Peyer's patch (tissue), 4 donors: ENCODE results near the gene AGGF1. TPM values are rescaled to one million over a fixed set of nuclear protein-coding genes. Genes with fewer than 3 reads are reported as not detected.
"Not testable (repeated sequence)": the region's sequence is repeated elsewhere in the genome, so short reads cannot be mapped to it uniquely, and the experiment has no call there.

Experiments
- DNase-seq, 3 donors: peaks; one replicate each; pipeline ENCODE4 v3.0.0-alpha.2; 2017 to 2019
- H3K27ac ChIP-seq, 4 donors: fragments of 200-600 bp; sonication (generic); one replicate each; pipeline ENCODE4 v1.5.1; 2016 to 2019
- H3K27me3 ChIP-seq, 2 donors: fragments of 200-600 bp; sonication (generic); one replicate each; pipeline ENCODE4 v1.5.1; 2019
- H3K36me3 ChIP-seq, 3 donors: fragments of 200-600 bp; sonication (generic); one replicate each; pipeline ENCODE4 v1.5.1; 2016 to 2019
- H3K4me1 ChIP-seq, 4 donors: fragments of 200-600 bp; sonication (generic); one replicate each; pipeline ENCODE4 v1.5.1; 2016 to 2019
- H3K4me3 ChIP-seq, 4 donors: fragments of 200-600 bp; sonication (generic); 1 replicate in 3 of 4; 2 replicates in 1 of 4; pipeline ENCODE4 v1.5.1; 2016 to 2019; ENCODE audit warnings: mild to moderate bottlenecking in 1 of 4
- H3K9me3 ChIP-seq, 4 donors: fragments of 200-600 bp; sonication (generic); one replicate each; pipeline ENCODE4 v1.5.1; 2016 to 2019; ENCODE audit warnings: mild to moderate bottlenecking in 1 of 4
- POLR2A ChIP-seq, 2 donors: fragments of 450-650 bp; IDR thresholded peaks; one replicate each; pipeline ENCODE4 v1.5.1; 2017; ENCODE audit warnings: antibody characterized with exemption in 2 of 2, mild to moderate bottlenecking in 2 of 2, moderate library complexity in 2 of 2
- small RNA-seq, 2 donors: library from RNA; depleted of rRNA; stranded (forward); fragments of <200 nt; gene quantifications; one replicate each; pipeline ENCODE3, GENCODE V24; 2016
- total RNA-seq, 4 donors: library from RNA; depleted of rRNA; stranded (reverse); fragments of >200 nt; gene quantifications; one replicate each; pipeline ENCODE4 v1.1.0, GENCODE V29; 2016
- TF ChIP-seq, protein P1 (sequence below), 6 experiments: fragments of 450-650 bp in 4 of 6; fragments of 200-600 bp in 2 of 6; sonication (generic) in 1 of 6; IDR thresholded peaks; one replicate each; pipeline ENCODE4 v1.5.1; 2017 to 2019; ENCODE audit warnings: antibody characterized with exemption in 6 of 6, mild to moderate bottlenecking in 3 of 6, moderate library complexity in 1 of 6

Gene AGGF1
- total RNA-seq, 4 donors from 2014 or later, result 45.0 to 52.4 (median 49.6) TPM

DNA sequence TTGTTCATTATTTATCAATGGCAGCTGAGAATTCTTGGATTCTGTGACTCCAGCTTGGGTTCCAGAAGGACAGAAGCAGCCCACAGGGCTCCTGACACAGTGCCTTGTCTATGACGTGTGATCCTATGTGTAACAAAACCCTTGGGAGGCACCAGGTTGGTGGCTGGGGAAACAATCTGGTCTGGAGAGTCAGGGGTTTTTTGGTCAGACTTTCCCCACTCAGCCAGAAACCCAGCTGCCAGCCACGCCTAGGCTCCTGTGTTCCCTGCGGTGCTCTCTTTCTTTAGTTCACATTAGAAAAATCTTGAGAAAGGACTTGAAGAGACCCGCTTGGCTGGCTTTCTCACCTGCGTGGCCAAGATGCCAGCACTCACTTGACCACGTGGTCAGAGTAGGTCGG, 72.3 kb downstream of the AGGF1 start:
- Histone ChIP-seq H3K4me3 (no peak overlapping the region), H3K36me3 (no peaks in the 10 kb centered on the region), H3K27ac (no peak overlapping the region), H3K4me1 (no peaks in the 10 kb centered on the region), H3K9me3 (no peaks in the 10 kb centered on the region), H3K27me3 (no peaks in the 10 kb centered on the region)
- TF ChIP-seq POLR2A (IDR thresholded peaks at IDR 0.05), result no peak
- TF ChIP-seq, protein P1, sequence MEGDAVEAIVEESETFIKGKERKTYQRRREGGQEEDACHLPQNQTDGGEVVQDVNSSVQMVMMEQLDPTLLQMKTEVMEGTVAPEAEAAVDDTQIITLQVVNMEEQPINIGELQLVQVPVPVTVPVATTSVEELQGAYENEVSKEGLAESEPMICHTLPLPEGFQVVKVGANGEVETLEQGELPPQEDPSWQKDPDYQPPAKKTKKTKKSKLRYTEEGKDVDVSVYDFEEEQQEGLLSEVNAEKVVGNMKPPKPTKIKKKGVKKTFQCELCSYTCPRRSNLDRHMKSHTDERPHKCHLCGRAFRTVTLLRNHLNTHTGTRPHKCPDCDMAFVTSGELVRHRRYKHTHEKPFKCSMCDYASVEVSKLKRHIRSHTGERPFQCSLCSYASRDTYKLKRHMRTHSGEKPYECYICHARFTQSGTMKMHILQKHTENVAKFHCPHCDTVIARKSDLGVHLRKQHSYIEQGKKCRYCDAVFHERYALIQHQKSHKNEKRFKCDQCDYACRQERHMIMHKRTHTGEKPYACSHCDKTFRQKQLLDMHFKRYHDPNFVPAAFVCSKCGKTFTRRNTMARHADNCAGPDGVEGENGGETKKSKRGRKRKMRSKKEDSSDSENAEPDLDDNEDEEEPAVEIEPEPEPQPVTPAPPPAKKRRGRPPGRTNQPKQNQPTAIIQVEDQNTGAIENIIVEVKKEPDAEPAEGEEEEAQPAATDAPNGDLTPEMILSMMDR (IDR thresholded peaks at IDR 0.05), result no peak
- DNase-seq, result no peak

- no peak for DNase-seq
- H3K27ac ChIP-seq, result no peak overlapping the region
- TF ChIP-seq POLR2A (IDR thresholded peaks at IDR 0.05), result no peak
- TF ChIP-seq, protein P1 (IDR thresholded peaks at IDR 0.05), result no peak
- no peaks in the 10 kb centered on the region for H3K9me3 ChIP-seq
- no peaks in the 10 kb centered on the region for H3K4me1 ChIP-seq
- no peaks in the 10 kb centered on the region for H3K36me3 ChIP-seq
- no peaks in the 10 kb centered on the region for H3K27me3 ChIP-seq
- H3K4me3 ChIP-seq, result no peak overlapping the region
These were observed 73.3 kb downstream of the AGGF1 start for GRCh38 chr5:77103457-77103856.

DNA sequence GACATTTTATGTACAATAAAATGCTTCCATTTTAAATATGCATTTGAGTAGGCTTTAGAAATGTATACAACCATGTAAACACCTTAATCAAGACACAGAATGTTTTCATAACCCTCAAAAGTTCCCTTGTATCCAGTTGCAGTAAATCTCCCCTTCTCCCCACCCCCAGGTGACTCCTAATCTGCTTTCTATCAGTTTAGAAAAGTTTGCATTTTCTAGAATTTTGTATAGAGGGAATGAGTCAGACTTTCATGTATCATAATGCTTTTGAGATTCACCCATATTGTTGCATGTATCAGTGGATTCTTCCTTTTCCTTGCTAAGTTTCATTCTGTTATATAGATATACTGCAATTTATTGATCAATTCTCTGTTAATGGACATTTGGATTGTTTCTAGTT, 74.6 kb downstream of the AGGF1 start:
- Histone ChIP-seq H3K9me3 (no peaks in the 10 kb centered on the region), H3K27ac (no peak overlapping the region), H3K36me3 (no peaks in the 10 kb centered on the region), H3K4me3 (no peak overlapping the region), H3K27me3 (no peaks in the 10 kb centered on the region), H3K4me1 (no peaks in the 10 kb centered on the region)
- no peak for TF ChIP-seq POLR2A (IDR thresholded peaks at IDR 0.05)
- TF ChIP-seq, protein P1 (IDR thresholded peaks at IDR 0.05), result no peak
- DNase-seq, result no peak

GRCh38 chr5:77107035-77107434, 76.8 kb downstream of the AGGF1 start:
- not testable (repeated sequence) for H3K4me3 ChIP-seq, H3K27me3 ChIP-seq, H3K27ac ChIP-seq, DNase-seq, H3K9me3 ChIP-seq, H3K4me1 ChIP-seq, H3K36me3 ChIP-seq

Small RNA genes lying within 50 kb of the gene (small RNA-seq; reads per million reads assigned to genes)
- 287 to 456 reads per million in 2 donors for gene SNORA47

Other genes starting within 250 kb of the AGGF1 start
- 100 to 1,000 TPM in 2 of 4 donors, 10 to 100 TPM in 1, 1 to 10 TPM in 1; 9.9 to 146 (median 88.2) TPM for gene F2RL1, start 211.4 kb upstream of the AGGF1 start, total RNA-seq
- 10 to 100 TPM in 1 of 4 donors, not detected in 3; 11.6 TPM for gene S100Z, start 180.4 kb upstream of the AGGF1 start, total RNA-seq
- 1 to 10 TPM in 2 of 4 donors, not detected in 2; 3.9 to 8.3 TPM for gene CRHBP, start 77.4 kb upstream of the AGGF1 start, total RNA-seq
- gene ZBED3, start 56.9 kb downstream of the AGGF1 start, total RNA-seq, result 1 to 10 TPM; 1.9 to 4.5 (median 3.5) TPM
- 1 to 10 TPM in 3 of 4 donors, under 1 TPM in 1; 0.94 to 3.1 (median 1.9) TPM for gene PDE8B, start 180.3 kb downstream of the AGGF1 start, total RNA-seq